Transverse colon (tissue), 4 donors: ENCODE data around the gene LRRC3C. TPM values are rescaled to one million over a fixed set of nuclear protein-coding genes. Genes with fewer than 3 reads are reported as not detected.

Source experiments
- DNase-seq: peaks from one replicate; pipeline ENCODE4 v3.0.0-alpha.2; 2019
- H3K27ac ChIP-seq, 4 donors: fragments of 200-600 bp; sonication (generic); 2 replicates each; pipeline ENCODE4 v1.5.1; 2016 to 2018; ENCODE audit warnings: inconsistent platforms in 4 of 4
- H3K27me3 ChIP-seq: fragments of 200-600 bp; sonication (generic); 2 replicates; pipeline ENCODE4 v1.5.1; 2017; ENCODE audit warnings: inconsistent platforms
- H3K36me3 ChIP-seq, 4 donors: fragments of 200-600 bp; sonication (generic); 2 replicates each; pipeline ENCODE4 v1.5.1; 2017 to 2019; ENCODE audit warnings: inconsistent platforms in 4 of 4
- H3K4me1 ChIP-seq, 4 donors: fragments of 200-600 bp; sonication (generic); 2 replicates each; pipeline ENCODE4 v1.5.1; 2017 to 2020; ENCODE audit warnings: inconsistent platforms in 4 of 4
- H3K4me3 ChIP-seq, 4 donors: fragments of 200-600 bp; sonication (generic); 1 replicate in 1 of 4; 2 replicates in 3 of 4; pipeline versions ENCODE4 v1.5.1 to v1.6.1; 2017 to 2019; ENCODE audit warnings: inconsistent platforms in 4 of 4
- H3K9me3 ChIP-seq, 2 donors: fragments of 200-600 bp; sonication (generic); 2 replicates each; pipeline ENCODE4 v1.5.1; 2017 to 2019; ENCODE audit warnings: inconsistent platforms in 2 of 2
- CTCF ChIP-seq, 5 experiments: fragments of 200-600 bp in 3 of 5; fragments of 450-650 bp in 2 of 5; sonication (generic) in 3 of 5; IDR thresholded peaks; 1 replicate in 2 of 5; 2 replicates in 3 of 5; pipeline ENCODE4 v1.5.1; 2016 to 2017; ENCODE audit warnings: antibody characterized with exemption in 5 of 5, inconsistent platforms in 3 of 5, mild to moderate bottlenecking in 2 of 5, moderate library complexity in 1 of 5
- EP300 ChIP-seq: sonication (generic); formaldehyde crosslinking; IDR thresholded peaks from one replicate; pipeline ENCODE4 v1.6.1; 2017; ENCODE audit warnings: antibody characterized with exemption, low read depth
- POLR2A ChIP-seq: fragments of 450-650 bp; IDR thresholded peaks from one replicate; pipeline ENCODE4 v1.6.1; 2016; ENCODE audit warnings: antibody characterized with exemption, mild to moderate bottlenecking, moderate library complexity
- POLR2AphosphoS5 ChIP-seq, 3 donors: sonication (generic); formaldehyde crosslinking; IDR thresholded peaks; one replicate each; pipeline ENCODE4 v1.6.1; 2016; ENCODE audit warnings: antibody characterized with exemption in 3 of 3
- whole genome bisulfite sequencing, 2 donors: methylation state at CpG; one replicate each; pipeline ENCODE4 v1.1.5; 2018; ENCODE audit warnings: low coverage in 1 of 2; 5-methylcytosine and 5-hydroxymethylcytosine counted together
- in situ Hi-C, 4 donors: fragments of 200-750 bp; cut with MboI; loops; one replicate each; pipeline versions ENCODE4 v1.15.0 to v1.15.1; 2017; ENCODE audit warnings: low sequenced_read_pairs in 3 of 4, low pct_ligation_motif_present in 1 of 4, low pct_unique_long_range_greater_than_20kb in 1 of 4
- intact Hi-C: fragments of 100-400 bp; cut with DNase I; formaldehyde crosslinking; loops from one replicate; pipeline ENCODE4 v1.15.1; 2023; ENCODE audit warnings: low total_unique reads
- total RNA-seq, 4 donors: library from RNA; depleted of rRNA; stranded (reverse); fragments of >200 nt; gene quantifications; one replicate each; pipeline ENCODE4 v1.1.0, GENCODE V29; 2016

LRRC3C gene
- total RNA-seq, 4 donors from 2014 or later: not detected

DNA sequence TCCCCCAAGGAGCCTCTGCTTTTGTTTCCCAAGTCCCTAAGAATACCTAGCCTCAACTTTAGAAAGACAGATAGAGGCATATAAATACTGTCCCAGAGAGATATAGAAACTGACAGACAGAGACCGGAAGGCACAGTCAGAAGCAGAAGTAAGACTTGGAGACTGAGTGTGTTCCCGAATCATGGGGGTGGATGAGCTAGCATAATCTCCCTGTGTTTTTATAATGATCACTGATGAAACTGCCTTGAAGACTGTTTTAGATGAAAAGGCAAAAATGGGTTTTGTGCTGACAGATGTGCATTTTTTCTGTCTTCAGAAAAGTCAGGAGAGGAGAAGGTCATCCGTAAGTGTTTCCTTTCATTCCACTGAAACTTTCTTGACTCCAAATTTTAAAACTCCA lies 44.7 kb downstream of the LRRC3C start:
- H3K4me1 ChIP-seq: peaks cover 0 to 24% (median 16%) of the 10 kb centered on the region in 4 donors
- in situ Hi-C loops: no loop called here
- no peak for DNase-seq
- no peak overlapping the region for H3K27ac ChIP-seq
- WGBS, 2 donors: 57 to 80% methylated on average over 1 to 3 of the region's 3 CpGs
- H3K9me3 ChIP-seq: no peaks in the 10 kb centered on the region
- no peak overlapping the region for H3K4me3 ChIP-seq
- H3K36me3 ChIP-seq: no peaks in the 10 kb centered on the region
- TF ChIP-seq POLR2A (no peak), CTCF (IDR thresholded peaks at IDR 0.05) (no peak), POLR2AphosphoS5 (IDR thresholded peaks at IDR 0.05) (no peak), EP300 (no peak)
- H3K27me3 ChIP-seq: peaks cover 11% of the 10 kb centered on the region
- intact Hi-C loops: no loop called here

GRCh38 chr17:39973496-39973895 lies 46.0 kb downstream of the LRRC3C start:
- no peaks in the 10 kb centered on the region for H3K9me3 ChIP-seq
- H3K4me3 ChIP-seq: no peak overlapping the region
- H3K4me1 ChIP-seq: peaks cover 0 to 23% (median 15%) of the 10 kb centered on the region in 4 donors
- no peak for DNase-seq
- H3K36me3 ChIP-seq: no peaks in the 10 kb centered on the region
- in situ Hi-C loops: no loop called here
- 95 to 100% methylated on average over 2 of the region's 2 CpGs for WGBS, 2 donors
- peaks cover 11% of the 10 kb centered on the region for H3K27me3 ChIP-seq
- intact Hi-C loops: no loop called here
- no peak for TF ChIP-seq POLR2A
- TF ChIP-seq EP300: no peak
- no peak overlapping the region for H3K27ac ChIP-seq

- no peak overlapping the region for H3K4me3 ChIP-seq
- H3K27me3 ChIP-seq: peaks cover 11% of the 10 kb centered on the region
- peaks cover 0 to 16% (median 11%) of the 10 kb centered on the region in 4 donors for H3K4me1 ChIP-seq
- TF ChIP-seq CTCF (IDR thresholded peaks at IDR 0.05): no peak
- TF ChIP-seq EP300: no peak
- TF ChIP-seq POLR2AphosphoS5 (IDR thresholded peaks at IDR 0.05): no peak
- TF ChIP-seq POLR2A: no peak
- intact Hi-C loops (no loop called here), in situ Hi-C loops (no loop called here)
- DNase-seq: no peak
- H3K27ac ChIP-seq: no peak overlapping the region
- H3K9me3 ChIP-seq: no peaks in the 10 kb centered on the region
- WGBS, 2 donors: 60 to 82% methylated on average over 2 to 5 of the region's 5 CpGs
- H3K36me3 ChIP-seq: no peaks in the 10 kb centered on the region
These were observed 46.9 kb downstream of the LRRC3C start for GRCh38 chr17:39974433-39974832.

DNA sequence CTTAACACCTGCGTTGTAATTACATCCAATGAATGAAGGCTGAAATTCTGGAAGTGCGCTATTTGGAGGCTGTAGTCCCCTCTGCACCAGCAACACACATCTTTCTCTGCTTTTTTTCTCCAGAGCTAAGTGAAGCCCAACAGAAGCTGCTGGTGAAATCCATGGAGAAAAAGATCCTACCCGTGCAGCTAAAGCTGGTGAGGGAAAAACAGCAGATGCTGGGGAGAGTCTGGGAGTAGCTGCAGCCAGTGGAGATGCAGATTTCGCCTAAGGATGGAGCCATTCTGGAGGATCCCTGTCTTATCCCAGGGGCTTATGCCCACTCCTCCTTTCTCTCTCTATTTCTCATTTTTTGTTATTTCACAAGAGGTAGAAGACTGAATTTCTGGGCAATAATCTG lies 48.3 kb downstream of the LRRC3C start:
- Histone ChIP-seq H3K4me1 (peaks cover 0 to 9% (median 6%) of the 10 kb centered on the region in 4 donors), H3K4me3 (no peak overlapping the region), H3K9me3 (no peaks in the 10 kb centered on the region), H3K27ac (no peak overlapping the region), H3K27me3 (peaks cover 11% of the 10 kb centered on the region), H3K36me3 (no peaks in the 10 kb centered on the region)
- in situ Hi-C loops: no loop called here
- no peak for DNase-seq
- intact Hi-C loops: no loop called here
- TF ChIP-seq CTCF (IDR thresholded peaks at IDR 0.05) (no peak), EP300 (no peak), POLR2A (no peak), POLR2AphosphoS5 (IDR thresholded peaks at IDR 0.05) (no peak)
- 78 to 80% methylated on average over 3 to 4 of the region's 4 CpGs for WGBS, 2 donors

DNA sequence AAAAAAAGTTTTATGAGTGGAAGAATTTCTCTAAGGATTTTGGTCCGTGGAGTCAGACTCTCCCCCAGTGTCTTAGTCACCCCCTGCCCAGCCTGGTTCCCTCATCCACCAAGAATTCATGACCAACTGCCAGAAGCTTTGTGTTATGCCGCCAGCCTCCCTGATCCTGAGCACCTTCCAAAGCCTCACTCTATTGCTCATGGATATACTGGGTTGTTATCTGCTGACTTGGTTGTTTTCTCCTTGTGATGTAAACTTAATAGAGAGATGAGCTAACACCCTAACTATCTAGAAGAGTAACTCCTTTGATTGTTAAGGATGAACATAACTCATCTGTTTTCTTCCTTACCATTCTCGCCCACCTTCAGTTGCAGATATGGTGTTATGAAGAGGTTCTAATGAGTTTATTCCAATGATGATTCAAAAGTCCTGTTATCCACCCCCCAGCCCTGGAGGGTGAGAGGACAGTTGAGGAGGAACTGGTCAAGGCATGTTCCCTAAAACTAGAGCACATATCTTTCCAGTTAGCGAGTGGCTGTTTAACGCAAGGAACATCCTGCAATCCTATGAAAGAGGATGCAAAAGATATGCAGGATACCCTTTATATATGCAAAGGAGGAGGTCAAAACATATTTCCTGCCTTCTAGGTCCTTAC lies 51.6 kb downstream of the LRRC3C start:
- 74 to 82% methylated on average over 3 to 5 of the region's 5 CpGs for WGBS, 2 donors
- H3K9me3 ChIP-seq: no peaks in the 10 kb centered on the region
- no peak for DNase-seq
- no peak overlapping the region for H3K27ac ChIP-seq
- H3K27me3 ChIP-seq: peaks cover 11% of the 10 kb centered on the region
- H3K4me1 ChIP-seq: peaks cover 17 to 28% (median 20%) of the 10 kb centered on the region in 4 donors
- in situ Hi-C loops: no loop called here
- no peak for TF ChIP-seq CTCF (IDR thresholded peaks at IDR 0.05)
- TF ChIP-seq EP300: no peak
- TF ChIP-seq POLR2AphosphoS5 (IDR thresholded peaks at IDR 0.05): no peak
- no peak for TF ChIP-seq POLR2A
- H3K4me3 ChIP-seq: no peak overlapping the region
- peaks cover 0 to under 1% (median under 1%) of the 10 kb centered on the region in 4 donors for H3K36me3 ChIP-seq
- intact Hi-C loops: no loop called here
